Adrenal gland (tissue), 12 donors: ENCODE measurements around the gene RAD51AP1. TPM values are rescaled to one million over a fixed set of nuclear protein-coding genes. Genes with fewer than 3 reads are reported as not detected.

Experiments used
- DNase-seq, 7 donors: peaks; one replicate each; pipeline ENCODE4 v3.0.0-alpha.2; 2019 to 2020
- H3K27ac ChIP-seq, 5 donors: fragments of 200-600 bp; sonication (generic) in 4 of 5; 1 replicate in 3 of 5; 2 replicates in 2 of 5; pipeline versions ENCODE4 v1.5.1 to v1.8.0; 2016 to 2020; ENCODE audit warnings: mild to moderate bottlenecking in 1 of 5
- H3K27me3 ChIP-seq: fragments of 200-600 bp; 2 replicates; pipeline ENCODE4 v1.8.0; 2021
- H3K36me3 ChIP-seq, 2 donors: fragments of 200-600 bp; replicated peaks in 1 of 2; 1 replicate in 1 of 2; 2 replicates in 1 of 2; pipeline versions ENCODE4 v1.5.1 to v1.8.0; 2018 to 2022
- H3K4me1 ChIP-seq, 2 donors: fragments of 200-600 bp; replicated peaks in 1 of 2; 1 replicate in 1 of 2; 2 replicates in 1 of 2; pipeline versions ENCODE4 v1.5.1 to v1.8.0; 2018 to 2021
- H3K4me3 ChIP-seq, 4 donors: fragments of 200-600 bp; sonication (generic) in 3 of 4; one replicate each; pipeline ENCODE4 v1.5.1; 2016 to 2018
- H3K9me3 ChIP-seq, 3 donors: fragments of 200-600 bp; sonication (generic) in 1 of 3; replicated peaks in 1 of 3; 1 replicate in 2 of 3; 2 replicates in 1 of 3; pipeline versions ENCODE4 v1.5.1 to v1.8.0; 2016 to 2021
- POLR2A ChIP-seq, 2 donors: fragments of 450-650 bp; IDR thresholded peaks; one replicate each; pipeline ENCODE4 v1.6.1; 2017; ENCODE audit warnings: antibody characterized with exemption in 2 of 2, mild to moderate bottlenecking in 2 of 2, moderate library complexity in 1 of 2
- WGBS, 4 donors: extraction: QIAGEN DNeasy Blood & Tissue Kit in 2 of 4; methylation state at CpG; one replicate each; pipeline versions ENCODE4 v1.1.5 to v1.1.7; 2013 to 2017; 5-methylcytosine and 5-hydroxymethylcytosine counted together
- intact Hi-C, 2 donors: fragments of 100-400 bp; cut with DNase I; formaldehyde crosslinking; loops; one replicate each; pipeline versions ENCODE4 v1.14.1 to v1.15.0; 2022 to 2023
- polyA plus RNA-seq, 3 donors: library from polyadenylated mRNA; stranded (reverse); fragments of 200-250 nt in 2 of 3; fragments of 350-450 nt in 1 of 3; fragmentation: Illumina TruSeq in 1 of 3; extraction: RNeasy Lipid Tissue Mini Kit (QIAGEN cat#74804) in 1 of 3; gene quantifications; one replicate each; pipeline ENCODE4 v1.2.3, GENCODE V29; 2013 to 2014
- total RNA-seq, 9 donors: library from RNA; depleted of rRNA in 4 of 9; stranded (reverse); fragments of >200 nt in 4 of 9; fragments of 120-200 nt in 1 of 9; fragmentation: NEBNext Ultra II Directional in 1 of 9; extraction: Animal tissue kit (Norgen Biotek cat#: 25700) in 1 of 9; gene quantifications; one replicate each; pipeline versions ENCODE4 v1.1.0 to v1.2.4, GENCODE V29; 2013 to 2023
- TF ChIP-seq, protein P1 (sequence below), 6 experiments: fragments of 450-650 bp in 4 of 6; fragments of 200-600 bp in 2 of 6; sonication (generic) in 1 of 6; IDR thresholded peaks; 1 replicate in 5 of 6; 2 replicates in 1 of 6; pipeline versions ENCODE4 v1.5.1 to v1.8.0; 2016 to 2021; ENCODE audit warnings: antibody characterized with exemption in 6 of 6, mild to moderate bottlenecking in 2 of 6, moderate library complexity in 1 of 6
- donor health status: healthy with polysubstance abuse.
- donor health status: Bipolar disorder and iron deficiency.
- donor health status: DM: yes; HTN: yes; CAD: no.
- donor health status: DM: no; HTN: no; CAD: no.
- donor health status: DM: no; HTN: no; CAD: no.
- donor health status: DM: yes; HTN: yes; CAD: no.

The RAD51AP1 gene
- total and polyA plus RNA-seq, 12 donors: 0.55 to 12.1 (median 1.9) TPM; not detected in 1

DNA sequence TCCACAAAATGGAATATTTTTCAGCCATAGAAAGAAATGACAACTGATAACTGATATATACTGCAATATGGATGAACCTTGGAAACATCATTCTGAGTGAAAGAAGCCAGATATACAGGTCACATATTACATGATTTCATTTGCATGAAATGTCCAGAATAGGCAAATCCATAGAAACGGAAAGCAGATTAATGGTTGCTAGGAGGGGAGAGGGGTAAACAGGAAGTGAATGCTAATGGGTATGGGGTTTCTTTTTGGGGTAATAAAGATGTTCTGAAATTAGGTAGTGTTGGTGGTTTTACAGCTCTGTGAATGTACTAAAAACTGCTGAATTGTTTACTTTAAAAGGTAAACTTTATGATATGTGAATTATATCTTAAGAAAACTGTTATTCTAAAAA, 6.5 kb downstream of the RAD51AP1 start:
- no peaks in the 10 kb centered on the region for H3K9me3 ChIP-seq
- no peak for TF ChIP-seq POLR2A (IDR thresholded peaks at IDR 0.05)
- TF ChIP-seq, protein P1, sequence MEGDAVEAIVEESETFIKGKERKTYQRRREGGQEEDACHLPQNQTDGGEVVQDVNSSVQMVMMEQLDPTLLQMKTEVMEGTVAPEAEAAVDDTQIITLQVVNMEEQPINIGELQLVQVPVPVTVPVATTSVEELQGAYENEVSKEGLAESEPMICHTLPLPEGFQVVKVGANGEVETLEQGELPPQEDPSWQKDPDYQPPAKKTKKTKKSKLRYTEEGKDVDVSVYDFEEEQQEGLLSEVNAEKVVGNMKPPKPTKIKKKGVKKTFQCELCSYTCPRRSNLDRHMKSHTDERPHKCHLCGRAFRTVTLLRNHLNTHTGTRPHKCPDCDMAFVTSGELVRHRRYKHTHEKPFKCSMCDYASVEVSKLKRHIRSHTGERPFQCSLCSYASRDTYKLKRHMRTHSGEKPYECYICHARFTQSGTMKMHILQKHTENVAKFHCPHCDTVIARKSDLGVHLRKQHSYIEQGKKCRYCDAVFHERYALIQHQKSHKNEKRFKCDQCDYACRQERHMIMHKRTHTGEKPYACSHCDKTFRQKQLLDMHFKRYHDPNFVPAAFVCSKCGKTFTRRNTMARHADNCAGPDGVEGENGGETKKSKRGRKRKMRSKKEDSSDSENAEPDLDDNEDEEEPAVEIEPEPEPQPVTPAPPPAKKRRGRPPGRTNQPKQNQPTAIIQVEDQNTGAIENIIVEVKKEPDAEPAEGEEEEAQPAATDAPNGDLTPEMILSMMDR (IDR thresholded peaks at IDR 0.05): no peak
- WGBS, 4 donors: 81 to 95% (median 89%) methylated on average over 1 of the region's 1 CpG
- intact Hi-C loops: no loop called here
- no peaks in the 10 kb centered on the region for H3K4me1 ChIP-seq
- H3K4me3 ChIP-seq: no peak overlapping the region
- no peaks in the 10 kb centered on the region for H3K36me3 ChIP-seq
- H3K27me3 ChIP-seq: no peaks in the 10 kb centered on the region
- no peak for DNase-seq
- H3K27ac ChIP-seq: no peak overlapping the region

DNA sequence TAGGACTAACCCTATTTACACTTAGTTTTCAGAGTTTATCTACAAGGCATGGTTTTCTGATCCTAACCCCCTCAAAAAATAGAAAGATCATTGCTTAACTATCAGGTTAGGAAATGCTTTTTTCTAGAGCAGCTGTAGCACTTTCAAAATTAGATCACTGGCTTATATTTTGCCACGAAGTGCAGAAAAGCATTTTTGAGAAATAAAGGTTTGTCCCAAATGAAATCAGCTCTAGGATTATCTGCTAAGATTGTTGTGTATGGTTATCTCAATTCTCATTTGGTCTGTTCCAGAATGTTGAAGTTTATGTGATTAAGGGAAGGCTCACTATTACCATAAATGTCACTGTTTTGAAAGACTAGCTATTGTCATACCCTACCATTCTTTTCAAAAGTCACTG, 13.5 kb downstream of the RAD51AP1 start:
- TF ChIP-seq, protein P1 (IDR thresholded peaks at IDR 0.05): no peak
- TF ChIP-seq POLR2A (IDR thresholded peaks at IDR 0.05): no peak
- Histone ChIP-seq H3K27me3 (no peaks in the 10 kb centered on the region), H3K36me3 (no peaks in the 10 kb centered on the region), H3K4me3 (no peak overlapping the region), H3K4me1 (no peaks in the 10 kb centered on the region), H3K27ac (no peak overlapping the region), H3K9me3 (no peaks in the 10 kb centered on the region)
- no peak for DNase-seq
- 87 to 95% (median 90%) methylated on average over 1 of the region's 1 CpG for whole genome bisulfite sequencing, 4 donors
- intact Hi-C loops: no loop called here

DNA sequence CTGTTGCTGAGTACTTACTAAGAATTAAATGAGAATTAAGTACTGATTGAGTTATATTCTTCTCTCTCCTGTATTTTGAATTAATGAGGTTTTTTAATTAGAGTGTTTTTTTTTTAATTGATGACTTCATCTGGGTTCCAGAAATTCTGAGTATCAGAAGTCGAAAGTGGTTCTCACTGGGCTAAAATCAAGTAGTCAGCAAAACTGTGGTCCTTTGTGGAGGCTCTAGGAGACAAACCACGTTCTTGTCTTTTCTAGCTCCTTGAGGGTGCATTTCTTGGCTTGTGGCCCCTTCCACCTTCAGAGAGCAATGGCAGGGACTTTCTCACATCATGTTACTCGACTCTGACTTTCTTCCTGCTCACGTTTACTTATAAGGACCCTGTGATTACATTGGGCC, 15.3 kb downstream of the RAD51AP1 start:
- intact Hi-C loops: no loop called here
- Histone ChIP-seq H3K4me1 (no peaks in the 10 kb centered on the region), H3K4me3 (no peak overlapping the region), H3K36me3 (no peaks in the 10 kb centered on the region), H3K27ac (no peak overlapping the region), H3K9me3 (no peaks in the 10 kb centered on the region), H3K27me3 (no peaks in the 10 kb centered on the region)
- whole genome bisulfite sequencing, 4 donors: 88 to 96% (median 91%) methylated on average over 4 of the region's 4 CpGs
- TF ChIP-seq, protein P1 (IDR thresholded peaks at IDR 0.05): no peak
- TF ChIP-seq POLR2A (IDR thresholded peaks at IDR 0.05): no peak
- DNase-seq: no peak

DNA sequence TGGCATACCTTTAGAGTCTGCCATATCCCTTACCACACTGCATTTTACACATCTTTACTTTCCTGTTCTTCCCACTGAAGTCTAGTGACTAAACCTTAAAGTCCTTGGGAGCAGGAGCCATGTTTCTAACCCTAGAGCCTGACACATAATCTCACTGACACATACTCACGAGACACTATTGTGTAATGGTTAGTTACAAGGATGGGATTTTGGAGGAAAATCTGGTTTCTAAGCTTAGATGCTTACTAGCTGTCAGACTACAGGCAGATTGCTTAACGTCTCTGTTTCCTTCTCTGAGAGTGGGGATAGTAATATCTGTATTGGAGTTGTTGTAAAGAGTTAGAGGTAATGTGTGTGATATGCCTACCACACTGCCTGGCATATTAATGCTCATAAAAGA, 17.1 kb downstream of the RAD51AP1 start:
- Histone ChIP-seq H3K36me3 (no peaks in the 10 kb centered on the region), H3K4me3 (no peak overlapping the region), H3K27ac (no peak overlapping the region), H3K27me3 (no peaks in the 10 kb centered on the region), H3K4me1 (no peaks in the 10 kb centered on the region), H3K9me3 (no peaks in the 10 kb centered on the region)
- 56 to 71% (median 65%) methylated on average over 2 of the region's 2 CpGs for WGBS, 4 donors
- DNase-seq: no peak
- TF ChIP-seq, protein P1 (IDR thresholded peaks at IDR 0.05): no peak
- no peak for TF ChIP-seq POLR2A (IDR thresholded peaks at IDR 0.05)
- intact Hi-C loops: no loop called here
